HG03039 (cell line): ENCODE results near the gene PCDHB2.
"Not testable (repeated sequence)": the region's sequence is repeated elsewhere in the genome, so short reads cannot be mapped to it uniquely, and the experiment has no call there.

Source experiments
- ATAC-seq: cut with Tn5 transposase; IDR thresholded peaks from one replicate; pipeline ENCODE4 v1.9.1; 2021; ENCODE audit warnings: mild to moderate bottlenecking, moderate library complexity; ENCODE audit not compliant: unreplicated experiment

Gene PCDHB2

GRCh38 chr5:141094481-141095262 lies at the start of gene PCDHB2:
PCDHB2 (plus strand) TSS chr5:141094615; CDS start chr5:141094791, 176 bp downstream.
- ATAC-seq = no peak

GRCh38 chr5:141050622-141051520 lies 43.5 kb upstream of the PCDHB2 start, which contains the start of gene PCDHB1:
PCDHB1 (plus strand) TSS chr5:141051374; CDS start chr5:141051471, 97 bp downstream.
- no peak for ATAC-seq

- no peak for ATAC-seq
Measured at GRCh38 chr5:141051521-141051866, 42.9 kb upstream of the PCDHB2 start.

DNA sequence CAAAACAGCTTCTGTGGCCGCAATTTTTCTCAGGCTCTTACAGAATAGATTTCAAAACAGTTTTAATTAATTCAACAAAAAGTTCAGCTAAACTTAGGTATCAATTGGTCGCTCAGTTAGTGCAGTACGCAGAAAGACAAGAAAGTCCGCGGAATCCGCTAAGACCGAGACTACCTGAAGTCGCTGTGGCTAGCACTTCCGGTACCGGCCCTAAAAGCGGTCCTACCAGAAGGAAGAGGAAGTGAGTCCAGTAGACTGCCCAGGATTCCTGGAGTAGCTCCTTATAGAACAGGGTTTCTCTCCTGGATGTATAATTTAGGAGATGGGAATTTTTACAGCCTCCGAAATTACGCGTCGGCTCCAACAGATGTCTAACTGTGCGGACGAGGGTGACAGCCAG lies 16.6 kb upstream of the PCDHB2 start:
- ATAC-seq = no peak

DNA sequence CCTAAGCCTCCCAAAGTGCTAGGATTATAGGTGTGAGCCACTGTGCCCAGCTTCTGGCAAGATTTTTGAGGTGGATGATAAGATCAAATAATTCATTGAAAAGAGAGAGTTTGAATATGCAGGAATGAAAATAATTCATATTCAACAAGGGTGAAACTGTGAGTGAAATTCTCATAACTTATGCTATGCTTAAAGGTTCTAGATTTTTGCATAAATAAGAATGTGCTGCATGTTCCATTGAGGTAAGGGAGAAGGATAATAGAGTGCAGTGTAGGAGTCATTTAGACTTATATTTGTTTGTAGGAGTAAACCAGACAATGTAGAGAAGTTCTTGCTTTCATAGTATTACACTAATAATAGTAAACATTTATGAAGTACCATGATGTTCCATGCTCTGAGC lies 12.2 kb upstream of the PCDHB2 start:
- no peak for ATAC-seq

- ATAC-seq = no peak
Measured at GRCh38 chr5:141084487-141084989, 9.9 kb upstream of the PCDHB2 start.

- no peak for ATAC-seq
Measured at GRCh38 chr5:141095263-141095641, 837 bp downstream of the PCDHB2 start.

GRCh38 chr5:141096181-141096580 lies 1.8 kb downstream of the PCDHB2 start:
- ATAC-seq = not testable (repeated sequence)

DNA sequence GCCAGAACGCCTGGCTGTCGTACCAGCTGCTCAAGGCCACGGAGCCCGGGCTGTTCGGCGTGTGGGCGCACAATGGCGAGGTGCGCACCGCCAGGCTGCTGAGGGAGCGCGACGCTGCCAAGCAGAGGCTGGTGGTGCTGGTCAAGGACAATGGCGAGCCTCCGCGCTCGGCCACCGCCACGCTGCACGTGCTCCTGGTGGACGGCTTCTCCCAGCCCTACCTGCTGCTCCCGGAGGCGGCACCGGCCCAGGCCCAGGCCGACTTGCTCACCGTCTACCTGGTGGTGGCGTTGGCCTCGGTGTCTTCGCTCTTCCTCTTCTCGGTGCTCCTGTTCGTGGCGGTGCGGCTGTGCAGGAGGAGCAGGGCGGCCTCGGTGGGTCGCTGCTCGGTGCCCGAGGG lies 2.2 kb downstream of the PCDHB2 start:
- ATAC-seq = not testable (repeated sequence)

DNA sequence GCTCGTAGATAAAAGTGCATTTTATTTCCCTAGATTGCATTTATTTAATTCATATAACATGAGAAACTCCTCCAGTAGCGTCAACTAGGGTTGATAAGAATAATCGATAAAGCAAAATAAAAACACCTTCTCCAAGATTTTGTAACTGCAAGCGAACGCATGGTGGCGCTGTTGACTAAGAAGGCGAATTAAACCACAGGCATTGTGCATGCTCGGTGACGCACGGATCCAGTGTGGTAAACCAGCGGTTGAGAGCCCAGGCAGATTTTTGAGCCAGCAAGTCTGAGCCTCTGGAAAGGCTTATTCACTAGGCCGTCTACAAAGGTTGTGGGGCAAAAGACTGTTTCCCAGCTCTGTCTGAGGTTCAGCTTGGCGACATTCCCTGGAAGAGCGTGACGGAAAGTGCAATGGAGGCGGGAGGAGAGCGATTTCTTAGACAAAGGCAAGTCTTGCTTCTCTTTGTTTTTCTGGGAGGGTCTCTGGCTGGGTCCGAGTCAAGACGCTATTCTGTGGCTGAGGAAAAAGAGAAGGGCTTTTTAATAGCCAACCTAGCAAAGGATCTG lies 5.9 kb downstream of the PCDHB2 start, which contains the start of gene PCDHB3:
PCDHB3 (plus strand) TSS at position 231 of the 563 bp plus-strand sequence; CDS start at position 408, 177 bp downstream.
- no peak for ATAC-seq

DNA sequence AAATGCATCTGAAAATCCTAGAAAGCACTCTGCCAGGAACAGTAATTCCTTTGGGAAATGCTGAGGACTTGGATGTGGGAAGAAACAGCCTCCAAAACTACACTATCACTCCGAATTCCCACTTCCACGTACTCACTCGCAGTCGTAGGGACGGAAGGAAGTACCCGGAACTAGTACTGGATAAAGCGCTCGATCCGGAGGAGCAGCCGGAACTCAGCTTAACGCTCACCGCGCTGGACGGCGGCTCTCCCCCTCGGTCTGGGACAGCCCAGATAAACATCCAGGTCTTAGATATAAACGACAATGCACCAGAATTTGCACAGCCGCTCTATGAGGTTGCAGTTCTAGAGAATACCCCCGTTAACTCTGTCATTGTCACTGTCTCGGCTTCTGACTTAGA lies 6.6 kb downstream of the PCDHB2 start:
- no peak for ATAC-seq

GRCh38 chr5:141102070-141102469 lies 7.7 kb downstream of the PCDHB2 start:
- ATAC-seq = not testable (repeated sequence)

GRCh38 chr5:141102471-141102870 lies 8.1 kb downstream of the PCDHB2 start:
- not testable (repeated sequence) for ATAC-seq

- ATAC-seq = no peak
Measured at GRCh38 chr5:141105350-141105749, 10.9 kb downstream of the PCDHB2 start.

DNA sequence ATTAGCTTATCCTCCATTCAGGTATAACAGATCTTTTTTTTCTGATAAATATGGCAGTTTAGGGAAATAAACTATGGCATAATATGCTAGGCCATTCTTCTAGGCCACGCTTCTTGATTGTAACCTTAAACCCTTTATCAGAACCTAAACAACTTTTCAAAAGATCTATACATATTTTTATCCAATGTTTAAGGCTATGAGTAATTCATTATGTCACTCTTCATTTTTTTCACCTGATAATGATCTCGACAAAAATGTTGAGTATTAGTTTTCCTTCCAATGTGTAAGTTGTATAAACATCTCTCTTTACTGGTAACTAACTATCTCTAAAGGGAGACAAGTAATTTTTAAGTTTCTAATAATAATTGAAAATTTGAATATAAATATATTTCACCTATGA lies 24.8 kb downstream of the PCDHB2 start:
- ATAC-seq = no peak

- ATAC-seq = no peak
Measured at GRCh38 chr5:141121563-141121962, 27.1 kb downstream of the PCDHB2 start, which contains the start of gene PCDHB4. PCDHB4 (plus strand) TSS chr5:141121818; CDS start chr5:141121999, 181 bp downstream.

GRCh38 chr5:141121985-141122384 lies 27.6 kb downstream of the PCDHB2 start:
- ATAC-seq = no peak

GRCh38 chr5:141123396-141124135 lies 29.2 kb downstream of the PCDHB2 start:
- ATAC-seq = not testable (repeated sequence)

- no peak for ATAC-seq
Measured at GRCh38 chr5:141127305-141127704, 32.9 kb downstream of the PCDHB2 start.

GRCh38 chr5:141135030-141135717 lies 40.8 kb downstream of the PCDHB2 start, which contains the start of gene PCDHB5:
PCDHB5 (plus strand) TSS chr5:141135206; CDS start chr5:141135435, 229 bp downstream.
- ATAC-seq = no peak
